ENCODE data around the gene TRMU. TPM values are rescaled to one million over a fixed set of nuclear protein-coding genes. Genes with fewer than 3 reads are reported as not detected.
A peak's percentile ranks its signal among the peaks of the same experiment; 100 is the strongest.

Gene TRMU
- total RNA-seq, 1 donor from 2014 or later = 19.6 TPM

- DNase-seq (ENCODE audit: low read depth in 2 of 2) = no peak
Measured at GRCh38 chr22:46368871-46369715, 33.6 kb downstream of the TRMU start.

- no peak for DNase-seq (ENCODE audit: low read depth in 2 of 2)
Measured at GRCh38 chr22:46369716-46370583, 34.4 kb downstream of the TRMU start.

GRCh38 chr22:46370584-46371291 lies 35.2 kb downstream of the TRMU start:
- no peak for DNase-seq (ENCODE audit: low read depth in 2 of 2)

GRCh38 chr22:46371623-46372226 lies 36.2 kb downstream of the TRMU start:
- no peak for DNase-seq (ENCODE audit: low read depth in 2 of 2)

GRCh38 chr22:46372686-46373085 lies 37.2 kb downstream of the TRMU start:
- no peak for DNase-seq (ENCODE audit: low read depth in 2 of 2)

GRCh38 chr22:46373159-46373558 lies 37.6 kb downstream of the TRMU start:
- DNase-seq (ENCODE audit: low read depth in 2 of 2) = peak in 1 of 2 donors; percentile 42

- DNase-seq (ENCODE audit: low read depth in 2 of 2) = peak; percentile 15 to 60
Measured at GRCh38 chr22:46373921-46374662, 38.6 kb downstream of the TRMU start.

GRCh38 chr22:46374663-46375474 lies 39.4 kb downstream of the TRMU start:
- DNase-seq (ENCODE audit: low read depth in 2 of 2) = no peak

GRCh38 chr22:46376111-46376510 lies 40.6 kb downstream of the TRMU start:
- no peak for DNase-seq (ENCODE audit: low read depth in 2 of 2)

GRCh38 chr22:46376908-46377524 lies 41.5 kb downstream of the TRMU start:
- DNase-seq (ENCODE audit: low read depth in 2 of 2) = no peak

- no peak for DNase-seq (ENCODE audit: low read depth in 2 of 2)
Measured at GRCh38 chr22:46377525-46378425, 42.3 kb downstream of the TRMU start.

- no peak for DNase-seq (ENCODE audit: low read depth in 2 of 2)
Measured at GRCh38 chr22:46378426-46379065, 43.0 kb downstream of the TRMU start.

GRCh38 chr22:46379066-46379930 lies 43.8 kb downstream of the TRMU start:
- DNase-seq (ENCODE audit: low read depth in 2 of 2) = no peak

- no peak for DNase-seq (ENCODE audit: low read depth in 2 of 2)
Measured at GRCh38 chr22:46380069-46380468, 44.6 kb downstream of the TRMU start.

GRCh38 chr22:46380581-46380980 lies 45.1 kb downstream of the TRMU start:
- DNase-seq (ENCODE audit: low read depth in 2 of 2) = no peak

GRCh38 chr22:46381142-46381541 lies 45.6 kb downstream of the TRMU start:
- DNase-seq (ENCODE audit: low read depth in 2 of 2) = peak in 1 of 2 donors; percentile 29

- no peak for DNase-seq (ENCODE audit: low read depth in 2 of 2)
Measured at GRCh38 chr22:46381731-46382130, 46.2 kb downstream of the TRMU start.
